ENCODE data around the gene NSRP1. TPM values are rescaled to one million over a fixed set of nuclear protein-coding genes. Genes with fewer than 3 reads are reported as not detected.

The NSRP1 gene
- total and polyA plus RNA-seq, 2 of the 8 experiments (the other 6 are each of a cell fraction or from before 2014, with no cell fraction given): 6.1 to 22.4 TPM

- TF ChIP-seq, protein P1, sequence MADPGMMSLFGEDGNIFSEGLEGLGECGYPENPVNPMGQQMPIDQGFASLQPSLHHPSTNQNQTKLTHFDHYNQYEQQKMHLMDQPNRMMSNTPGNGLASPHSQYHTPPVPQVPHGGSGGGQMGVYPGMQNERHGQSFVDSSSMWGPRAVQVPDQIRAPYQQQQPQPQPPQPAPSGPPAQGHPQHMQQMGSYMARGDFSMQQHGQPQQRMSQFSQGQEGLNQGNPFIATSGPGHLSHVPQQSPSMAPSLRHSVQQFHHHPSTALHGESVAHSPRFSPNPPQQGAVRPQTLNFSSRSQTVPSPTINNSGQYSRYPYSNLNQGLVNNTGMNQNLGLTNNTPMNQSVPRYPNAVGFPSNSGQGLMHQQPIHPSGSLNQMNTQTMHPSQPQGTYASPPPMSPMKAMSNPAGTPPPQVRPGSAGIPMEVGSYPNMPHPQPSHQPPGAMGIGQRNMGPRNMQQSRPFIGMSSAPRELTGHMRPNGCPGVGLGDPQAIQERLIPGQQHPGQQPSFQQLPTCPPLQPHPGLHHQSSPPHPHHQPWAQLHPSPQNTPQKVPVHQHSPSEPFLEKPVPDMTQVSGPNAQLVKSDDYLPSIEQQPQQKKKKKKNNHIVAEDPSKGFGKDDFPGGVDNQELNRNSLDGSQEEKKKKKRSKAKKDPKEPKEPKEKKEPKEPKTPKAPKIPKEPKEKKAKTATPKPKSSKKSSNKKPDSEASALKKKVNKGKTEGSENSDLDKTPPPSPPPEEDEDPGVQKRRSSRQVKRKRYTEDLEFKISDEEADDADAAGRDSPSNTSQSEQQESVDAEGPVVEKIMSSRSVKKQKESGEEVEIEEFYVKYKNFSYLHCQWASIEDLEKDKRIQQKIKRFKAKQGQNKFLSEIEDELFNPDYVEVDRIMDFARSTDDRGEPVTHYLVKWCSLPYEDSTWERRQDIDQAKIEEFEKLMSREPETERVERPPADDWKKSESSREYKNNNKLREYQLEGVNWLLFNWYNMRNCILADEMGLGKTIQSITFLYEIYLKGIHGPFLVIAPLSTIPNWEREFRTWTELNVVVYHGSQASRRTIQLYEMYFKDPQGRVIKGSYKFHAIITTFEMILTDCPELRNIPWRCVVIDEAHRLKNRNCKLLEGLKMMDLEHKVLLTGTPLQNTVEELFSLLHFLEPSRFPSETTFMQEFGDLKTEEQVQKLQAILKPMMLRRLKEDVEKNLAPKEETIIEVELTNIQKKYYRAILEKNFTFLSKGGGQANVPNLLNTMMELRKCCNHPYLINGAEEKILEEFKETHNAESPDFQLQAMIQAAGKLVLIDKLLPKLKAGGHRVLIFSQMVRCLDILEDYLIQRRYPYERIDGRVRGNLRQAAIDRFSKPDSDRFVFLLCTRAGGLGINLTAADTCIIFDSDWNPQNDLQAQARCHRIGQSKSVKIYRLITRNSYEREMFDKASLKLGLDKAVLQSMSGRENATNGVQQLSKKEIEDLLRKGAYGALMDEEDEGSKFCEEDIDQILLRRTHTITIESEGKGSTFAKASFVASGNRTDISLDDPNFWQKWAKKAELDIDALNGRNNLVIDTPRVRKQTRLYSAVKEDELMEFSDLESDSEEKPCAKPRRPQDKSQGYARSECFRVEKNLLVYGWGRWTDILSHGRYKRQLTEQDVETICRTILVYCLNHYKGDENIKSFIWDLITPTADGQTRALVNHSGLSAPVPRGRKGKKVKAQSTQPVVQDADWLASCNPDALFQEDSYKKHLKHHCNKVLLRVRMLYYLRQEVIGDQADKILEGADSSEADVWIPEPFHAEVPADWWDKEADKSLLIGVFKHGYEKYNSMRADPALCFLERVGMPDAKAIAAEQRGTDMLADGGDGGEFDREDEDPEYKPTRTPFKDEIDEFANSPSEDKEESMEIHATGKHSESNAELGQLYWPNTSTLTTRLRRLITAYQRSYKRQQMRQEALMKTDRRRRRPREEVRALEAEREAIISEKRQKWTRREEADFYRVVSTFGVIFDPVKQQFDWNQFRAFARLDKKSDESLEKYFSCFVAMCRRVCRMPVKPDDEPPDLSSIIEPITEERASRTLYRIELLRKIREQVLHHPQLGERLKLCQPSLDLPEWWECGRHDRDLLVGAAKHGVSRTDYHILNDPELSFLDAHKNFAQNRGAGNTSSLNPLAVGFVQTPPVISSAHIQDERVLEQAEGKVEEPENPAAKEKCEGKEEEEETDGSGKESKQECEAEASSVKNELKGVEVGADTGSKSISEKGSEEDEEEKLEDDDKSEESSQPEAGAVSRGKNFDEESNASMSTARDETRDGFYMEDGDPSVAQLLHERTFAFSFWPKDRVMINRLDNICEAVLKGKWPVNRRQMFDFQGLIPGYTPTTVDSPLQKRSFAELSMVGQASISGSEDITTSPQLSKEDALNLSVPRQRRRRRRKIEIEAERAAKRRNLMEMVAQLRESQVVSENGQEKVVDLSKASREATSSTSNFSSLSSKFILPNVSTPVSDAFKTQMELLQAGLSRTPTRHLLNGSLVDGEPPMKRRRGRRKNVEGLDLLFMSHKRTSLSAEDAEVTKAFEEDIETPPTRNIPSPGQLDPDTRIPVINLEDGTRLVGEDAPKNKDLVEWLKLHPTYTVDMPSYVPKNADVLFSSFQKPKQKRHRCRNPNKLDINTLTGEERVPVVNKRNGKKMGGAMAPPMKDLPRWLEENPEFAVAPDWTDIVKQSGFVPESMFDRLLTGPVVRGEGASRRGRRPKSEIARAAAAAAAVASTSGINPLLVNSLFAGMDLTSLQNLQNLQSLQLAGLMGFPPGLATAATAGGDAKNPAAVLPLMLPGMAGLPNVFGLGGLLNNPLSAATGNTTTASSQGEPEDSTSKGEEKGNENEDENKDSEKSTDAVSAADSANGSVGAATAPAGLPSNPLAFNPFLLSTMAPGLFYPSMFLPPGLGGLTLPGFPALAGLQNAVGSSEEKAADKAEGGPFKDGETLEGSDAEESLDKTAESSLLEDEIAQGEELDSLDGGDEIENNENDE (IDR thresholded peaks at IDR 0.05; ENCODE audit: insufficient replicate concordance, low read length): no peak
- TF ChIP-seq ASH2L (IDR thresholded peaks at IDR 0.05; ENCODE audit: low read length) (no peak), POLR2A (IDR thresholded peaks at IDR 0.05; ENCODE audit: control extremely low read depth in 1 of 2, low read depth in 2 of 2, low read length in 2 of 2) (no peak), TEAD4 (IDR thresholded peaks at IDR 0.05; ENCODE audit: low read depth, low read length) (no peak), NANOG (IDR thresholded peaks at IDR 0.05; ENCODE audit: insufficient read depth, low read depth, low read length, poor library complexity, severe bottlenecking) (no peak)
- TF ChIP-seq, protein P2, sequence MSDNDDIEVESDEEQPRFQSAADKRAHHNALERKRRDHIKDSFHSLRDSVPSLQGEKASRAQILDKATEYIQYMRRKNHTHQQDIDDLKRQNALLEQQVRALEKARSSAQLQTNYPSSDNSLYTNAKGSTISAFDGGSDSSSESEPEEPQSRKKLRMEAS (IDR thresholded peaks at IDR 0.05): no peak
Observed at GRCh38 chr17:30103921-30104320, 12.7 kb upstream of the NSRP1 start (continued).
